GM13976 (cell line): Measurements from ENCODE around the gene PTCD2.
"Not testable (repeated sequence)": the region's sequence is repeated elsewhere in the genome, so short reads cannot be mapped to it uniquely, and the experiment has no call there.

ENCODE experiments used
- DNase-seq: peaks from one replicate; pipeline ENCODE4 v3.0.0; 2012; ENCODE audit warnings: low spot score
- CTCF ChIP-seq: IDR thresholded peaks from 2 replicates; pipeline ENCODE4 v1.5.1; 2012; ENCODE audit warnings: borderline replicate concordance, mild to moderate bottlenecking; ENCODE audit not compliant: insufficient read depth; ENCODE audit errors: extremely low read depth, missing control alignments, control extremely low read depth
- in situ Hi-C: fragments of 300-500 bp; cut with MboI; formaldehyde crosslinking; loops from one replicate; pipeline ENCODE4 v1.12.0; 2022; ENCODE audit warnings: low sequenced_read_pairs, mixed read lengths, inconsistent platforms; ENCODE audit not compliant: unreplicated experiment

The PTCD2 gene

DNA sequence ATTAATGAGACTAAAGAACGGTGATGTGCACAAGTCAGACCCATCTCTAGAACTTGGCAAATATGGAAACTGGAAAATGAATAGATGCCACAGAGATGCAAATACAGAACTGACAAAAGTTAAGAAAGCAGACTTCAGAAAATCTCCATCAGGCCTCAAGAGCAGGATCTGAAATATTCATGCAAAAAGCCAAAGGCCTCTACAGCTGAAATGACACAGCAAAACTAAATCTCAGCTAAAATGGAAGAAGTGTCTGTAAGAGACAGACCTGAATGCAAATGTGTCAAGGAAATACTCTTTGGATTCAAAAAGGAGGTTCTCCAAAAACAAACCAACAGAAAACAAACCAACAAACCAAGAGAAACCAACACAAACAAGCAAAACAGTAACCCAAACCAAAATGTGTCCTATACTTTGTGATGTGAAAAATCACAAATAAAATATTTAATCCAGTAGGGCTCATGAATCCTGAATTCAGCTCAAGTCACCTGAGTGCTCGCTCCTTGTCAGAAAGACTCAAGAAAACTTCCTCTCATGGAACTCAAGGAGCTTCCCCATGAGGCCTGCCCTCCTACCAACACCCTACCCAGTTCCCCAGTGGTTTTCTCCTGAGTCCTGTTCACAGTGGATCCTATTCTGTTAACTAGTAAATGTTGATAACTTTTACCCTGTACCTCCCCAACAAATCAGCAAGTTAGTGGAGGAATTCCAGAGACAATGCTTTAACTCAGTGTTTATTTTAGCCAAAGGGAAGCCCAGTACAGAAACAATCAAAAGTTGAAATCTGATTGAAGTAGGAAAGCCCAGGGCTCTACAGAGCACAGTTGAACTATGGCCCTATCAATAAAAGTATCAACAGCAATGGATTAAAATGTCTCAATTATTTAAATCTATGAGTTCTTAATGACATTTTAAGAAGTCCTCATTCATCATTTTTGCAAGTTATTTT, 14.7 kb upstream of the PTCD2 start:
- DNase-seq = peak; percentile 27
- in situ Hi-C loops = loop anchor here (10.0 to 25.0 kb wide), 2 partner anchors 171 to 518 kb away; no protein-coding TSS in a partner anchor
- TF ChIP-seq CTCF = no peak

DNA sequence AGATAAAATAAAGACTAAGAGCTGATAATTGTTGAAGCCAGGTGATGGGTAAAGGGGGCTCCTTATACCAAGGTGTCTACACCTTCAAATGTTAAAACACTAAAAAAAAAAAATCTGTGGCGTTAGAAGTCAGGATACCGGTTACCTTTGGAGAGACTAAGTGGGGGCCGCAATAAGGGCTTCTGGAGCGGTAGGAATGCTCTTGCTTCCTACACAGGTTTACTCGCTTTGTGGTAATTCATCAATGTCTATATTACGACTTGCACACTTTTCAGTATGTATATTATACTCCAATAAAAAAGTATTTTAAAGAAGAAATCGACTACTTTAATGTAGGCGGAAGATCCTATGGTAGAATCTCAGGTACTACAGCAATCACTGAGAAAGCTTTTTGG, 12.6 kb upstream of the PTCD2 start:
- TF ChIP-seq CTCF = no peak
- no peak for DNase-seq
- in situ Hi-C loops = loop anchor here (10.0 to 25.0 kb wide), 2 partner anchors 173 to 520 kb away; no protein-coding TSS in a partner anchor

- TF ChIP-seq CTCF = peak; percentile 91
- in situ Hi-C loops = loop anchor here (10.0 to 25.0 kb wide), 2 partner anchors 173 to 521 kb away; no protein-coding TSS in a partner anchor
- DNase-seq = peak; percentile 96
Observed at GRCh38 chr5:72307968-72308852, 12.0 kb upstream of the PTCD2 start.

DNA sequence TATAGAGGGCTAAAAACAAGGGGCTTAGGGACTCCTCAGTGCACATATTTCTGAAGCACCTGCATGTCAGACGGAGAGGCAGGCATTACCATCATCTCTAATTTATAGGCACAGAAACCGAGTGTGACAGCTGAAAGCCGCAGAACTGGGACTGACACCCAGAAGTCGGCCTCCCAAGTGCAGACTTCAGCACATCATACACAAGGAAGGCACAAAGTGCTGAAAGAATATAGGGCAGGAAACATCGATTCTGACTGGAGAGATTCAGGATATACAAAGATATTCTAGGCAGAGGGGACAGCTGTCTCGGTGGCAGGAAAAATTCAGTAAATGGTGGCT, 11.4 kb upstream of the PTCD2 start:
- no peak for DNase-seq
- in situ Hi-C loops = loop anchor here (10.0 to 25.0 kb wide), 2 partner anchors 174 to 522 kb away; no protein-coding TSS in a partner anchor
- TF ChIP-seq CTCF = no peak

DNA sequence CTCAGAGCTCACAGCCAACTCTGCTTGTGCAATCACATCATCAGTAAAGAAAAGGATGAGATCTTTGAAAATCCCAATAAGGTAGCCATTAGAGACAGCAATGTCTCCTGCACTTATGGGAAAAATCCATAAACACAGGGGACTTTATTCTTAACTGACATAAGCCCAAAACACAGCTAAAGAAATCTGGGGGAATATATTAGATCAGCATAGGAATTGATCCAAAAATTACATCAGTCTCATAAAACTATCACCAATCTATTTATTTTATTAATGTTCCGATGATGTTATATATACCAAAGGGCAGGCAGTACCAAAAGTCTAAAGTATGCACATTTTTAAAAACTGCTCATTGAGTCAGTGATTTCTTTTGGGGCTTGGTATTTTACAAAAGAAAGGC, 7.0 kb upstream of the PTCD2 start:
- no peak for DNase-seq
- in situ Hi-C loops = loop anchor here (25.0 kb wide), 1 partner anchor 526 kb away; no protein-coding TSS in a partner anchor
- no peak for TF ChIP-seq CTCF

DNA sequence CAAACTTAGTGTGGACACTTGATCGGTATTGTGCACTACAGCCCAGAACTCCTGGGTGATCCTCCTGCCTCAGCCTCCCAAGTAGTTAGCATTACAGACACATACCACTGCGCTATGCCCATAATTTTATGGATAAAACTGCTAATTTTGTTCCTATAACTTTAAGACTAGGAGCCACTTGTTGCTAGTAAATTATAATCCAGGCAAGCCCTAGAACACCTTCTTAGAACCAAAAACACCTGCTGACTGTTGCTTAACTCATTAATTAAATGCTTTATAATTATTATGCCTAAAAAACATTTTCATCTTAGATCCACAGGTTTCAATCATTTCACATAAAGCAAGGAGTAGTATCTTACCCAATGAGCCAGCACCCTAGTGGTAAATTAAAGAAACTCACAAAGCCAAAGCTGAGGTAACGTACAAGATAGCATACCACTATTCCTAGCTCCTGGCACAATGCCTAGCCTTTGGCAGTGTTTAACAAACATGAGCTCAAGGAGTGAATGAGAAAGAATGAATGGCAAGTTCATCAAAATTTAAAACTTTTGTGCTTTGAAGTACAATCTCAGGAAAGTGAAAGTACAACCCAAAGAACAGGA, 5.5 kb upstream of the PTCD2 start:
- TF ChIP-seq CTCF = no peak
- no peak for DNase-seq
- in situ Hi-C loops = loop anchor here (25.0 kb wide), 1 partner anchor 527 kb away; no protein-coding TSS in a partner anchor

DNA sequence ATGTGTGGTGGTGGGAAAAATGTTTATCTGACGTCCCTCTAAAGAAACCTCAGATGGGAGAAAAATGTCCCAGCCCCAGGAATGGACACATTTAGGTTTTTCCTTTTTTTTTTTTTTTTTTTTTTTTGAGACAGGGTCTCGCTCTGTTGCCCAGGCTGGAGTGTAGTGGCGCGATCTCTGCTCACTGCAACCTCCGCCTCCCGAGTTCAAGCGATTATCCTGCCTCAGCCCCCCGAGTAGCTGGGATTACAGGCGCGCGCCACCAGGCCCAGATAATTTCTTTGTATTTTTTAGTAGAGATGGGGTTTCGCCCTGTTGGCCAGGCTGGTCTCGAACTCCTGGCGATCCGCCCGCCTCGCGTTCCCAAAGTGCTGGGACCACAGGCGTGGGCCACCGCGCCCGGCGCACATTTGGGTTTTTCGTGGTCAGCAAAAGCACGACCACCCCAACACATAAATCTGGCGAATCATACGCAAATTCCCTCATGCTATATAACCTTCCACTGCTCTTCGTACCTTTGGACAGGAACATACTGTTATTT, 668 bp upstream of the PTCD2 start:
- not testable (repeated sequence) for DNase-seq
- in situ Hi-C loops = loop anchor here (25.0 kb wide), 1 partner anchor 532 kb away; no protein-coding TSS in a partner anchor
